HEK293 (cell line): ENCODE results near the gene IP6K3.

Source experiments
- FEZF1 ChIP-seq: fragments of 450-650 bp; formaldehyde crosslinking; IDR thresholded peaks from 2 replicates; pipeline ENCODE4 v1.5.1; 2016; ENCODE audit warnings: missing biosample characterization, missing genetic modification characterization
- GLI4 ChIP-seq: fragments of 450-650 bp; formaldehyde crosslinking; IDR thresholded peaks from 2 replicates; pipeline ENCODE4 v1.5.1; 2016; ENCODE audit warnings: missing biosample characterization, missing genetic modification characterization
- GLIS2 ChIP-seq: fragments of 450-650 bp; formaldehyde crosslinking; IDR thresholded peaks from 2 replicates; pipeline ENCODE4 v1.5.1; 2016; ENCODE audit warnings: missing biosample characterization, missing genetic modification characterization
- KLF8 ChIP-seq: fragments of 450-650 bp; formaldehyde crosslinking; IDR thresholded peaks from 2 replicates; pipeline ENCODE4 v1.5.1; 2016; ENCODE audit warnings: missing biosample characterization, missing genetic modification characterization
- KLF9 ChIP-seq: fragments of 450-650 bp; formaldehyde crosslinking; IDR thresholded peaks from 2 replicates; pipeline ENCODE4 v1.5.1; 2016; ENCODE audit warnings: missing biosample characterization, missing genetic modification characterization, low read depth
- SP2 ChIP-seq: fragments of 450-650 bp; formaldehyde crosslinking; IDR thresholded peaks from 2 replicates; pipeline ENCODE4 v1.5.1; 2016; ENCODE audit warnings: missing biosample characterization, missing genetic modification characterization
- SP3 ChIP-seq: fragments of 450-650 bp; formaldehyde crosslinking; IDR thresholded peaks from 2 replicates; pipeline ENCODE4 v1.5.1; 2016; ENCODE audit warnings: missing biosample characterization, missing genetic modification characterization
- TRIM28 ChIP-seq: IDR thresholded peaks from 2 replicates; pipeline ENCODE4 v1.6.1; 2011; ENCODE audit warnings: low read length, control low read depth, borderline replicate concordance
- YY2 ChIP-seq: fragments of 450-650 bp; formaldehyde crosslinking; IDR thresholded peaks from 2 replicates; pipeline ENCODE4 v1.5.1; 2016; ENCODE audit warnings: missing biosample characterization, missing genetic modification characterization
- ZBTB48 ChIP-seq: fragments of 450-650 bp; formaldehyde crosslinking; IDR thresholded peaks from 2 replicates; pipeline ENCODE4 v1.5.1; 2016; ENCODE audit warnings: missing biosample characterization, missing genetic modification characterization
- ZEB2 ChIP-seq: fragments of 450-650 bp; formaldehyde crosslinking; IDR thresholded peaks from 2 replicates; pipeline ENCODE4 v1.5.1; 2016; ENCODE audit warnings: missing biosample characterization, missing genetic modification characterization
- ZFP37 ChIP-seq: fragments of 450-650 bp; formaldehyde crosslinking; IDR thresholded peaks from 2 replicates; pipeline ENCODE4 v1.5.1; 2016; ENCODE audit warnings: missing biosample characterization, missing genetic modification characterization
- ZNF324 ChIP-seq: fragments of 450-650 bp; formaldehyde crosslinking; IDR thresholded peaks from 2 replicates; pipeline ENCODE4 v1.5.1; 2016; ENCODE audit warnings: missing biosample characterization, missing genetic modification characterization
- ZNF394 ChIP-seq: fragments of 450-650 bp; formaldehyde crosslinking; IDR thresholded peaks from 2 replicates; pipeline ENCODE4 v1.5.1; 2016; ENCODE audit warnings: missing biosample characterization, missing genetic modification characterization, mild to moderate bottlenecking, moderate library complexity, borderline replicate concordance
- ZNF501 ChIP-seq: fragments of 450-650 bp; formaldehyde crosslinking; IDR thresholded peaks from 2 replicates; pipeline ENCODE4 v1.5.1; 2016; ENCODE audit warnings: missing biosample characterization, missing genetic modification characterization
- ZNF561 ChIP-seq: fragments of 450-650 bp; IDR thresholded peaks from 2 replicates; pipeline ENCODE4 v1.5.1; 2018; ENCODE audit warnings: missing biosample characterization, missing genetic modification characterization, borderline replicate concordance
- ZNF629 ChIP-seq: fragments of 450-650 bp; formaldehyde crosslinking; IDR thresholded peaks from 2 replicates; pipeline ENCODE4 v1.5.1; 2017; ENCODE audit warnings: missing biosample characterization, missing genetic modification characterization
- ZNF654 ChIP-seq: fragments of 450-650 bp; formaldehyde crosslinking; IDR thresholded peaks from 2 replicates; pipeline ENCODE4 v1.5.1; 2016; ENCODE audit warnings: low read depth, missing biosample characterization, missing genetic modification characterization
- ZNF660 ChIP-seq: fragments of 450-650 bp; IDR thresholded peaks from 2 replicates; pipeline ENCODE4 v1.5.1; 2018; ENCODE audit warnings: missing biosample characterization, mild to moderate bottlenecking, missing genetic modification characterization
- ZNF792 ChIP-seq: fragments of 450-650 bp; formaldehyde crosslinking; IDR thresholded peaks from 2 replicates; pipeline ENCODE4 v1.5.1; 2016; ENCODE audit warnings: missing biosample characterization, missing genetic modification characterization
- ZNF837 ChIP-seq: fragments of 450-650 bp; formaldehyde crosslinking; IDR thresholded peaks from 2 replicates; pipeline ENCODE4 v1.5.1; 2016; ENCODE audit warnings: missing biosample characterization, missing genetic modification characterization
- ZXDB ChIP-seq: fragments of 450-650 bp; formaldehyde crosslinking; IDR thresholded peaks from 2 replicates; pipeline ENCODE4 v1.5.1; 2016; ENCODE audit warnings: missing biosample characterization, missing genetic modification characterization
- TF ChIP-seq, protein P1 (sequence below): fragments of 450-650 bp; formaldehyde crosslinking; IDR thresholded peaks from 2 replicates; pipeline ENCODE4 v1.5.0; 2017; ENCODE audit warnings: missing biosample characterization, missing genetic modification characterization, borderline replicate concordance
- TF ChIP-seq, protein P2 (sequence below): fragments of 450-650 bp; formaldehyde crosslinking; IDR thresholded peaks from 2 replicates; pipeline ENCODE4 v1.5.1; 2016; ENCODE audit warnings: missing biosample characterization, missing genetic modification characterization
- TF ChIP-seq, protein P3 (sequence below): fragments of 450-650 bp; formaldehyde crosslinking; IDR thresholded peaks from 2 replicates; pipeline ENCODE4 v1.5.1; 2016; ENCODE audit warnings: missing biosample characterization, missing genetic modification characterization
- TF ChIP-seq, protein P4 (sequence below): fragments of 450-650 bp; formaldehyde crosslinking; IDR thresholded peaks from 2 replicates; pipeline ENCODE4 v1.5.1; 2016; ENCODE audit warnings: missing biosample characterization, missing genetic modification characterization
- TF ChIP-seq, protein P5 (sequence below): fragments of 450-650 bp; formaldehyde crosslinking; IDR thresholded peaks from 2 replicates; pipeline ENCODE4 v1.5.1; 2016; ENCODE audit warnings: missing biosample characterization, missing genetic modification characterization
- TF ChIP-seq, protein P6 (sequence below): fragments of 450-650 bp; formaldehyde crosslinking; IDR thresholded peaks from 2 replicates; pipeline ENCODE4 v1.5.1; 2016; ENCODE audit warnings: missing biosample characterization, missing genetic modification characterization

The IP6K3 gene

DNA sequence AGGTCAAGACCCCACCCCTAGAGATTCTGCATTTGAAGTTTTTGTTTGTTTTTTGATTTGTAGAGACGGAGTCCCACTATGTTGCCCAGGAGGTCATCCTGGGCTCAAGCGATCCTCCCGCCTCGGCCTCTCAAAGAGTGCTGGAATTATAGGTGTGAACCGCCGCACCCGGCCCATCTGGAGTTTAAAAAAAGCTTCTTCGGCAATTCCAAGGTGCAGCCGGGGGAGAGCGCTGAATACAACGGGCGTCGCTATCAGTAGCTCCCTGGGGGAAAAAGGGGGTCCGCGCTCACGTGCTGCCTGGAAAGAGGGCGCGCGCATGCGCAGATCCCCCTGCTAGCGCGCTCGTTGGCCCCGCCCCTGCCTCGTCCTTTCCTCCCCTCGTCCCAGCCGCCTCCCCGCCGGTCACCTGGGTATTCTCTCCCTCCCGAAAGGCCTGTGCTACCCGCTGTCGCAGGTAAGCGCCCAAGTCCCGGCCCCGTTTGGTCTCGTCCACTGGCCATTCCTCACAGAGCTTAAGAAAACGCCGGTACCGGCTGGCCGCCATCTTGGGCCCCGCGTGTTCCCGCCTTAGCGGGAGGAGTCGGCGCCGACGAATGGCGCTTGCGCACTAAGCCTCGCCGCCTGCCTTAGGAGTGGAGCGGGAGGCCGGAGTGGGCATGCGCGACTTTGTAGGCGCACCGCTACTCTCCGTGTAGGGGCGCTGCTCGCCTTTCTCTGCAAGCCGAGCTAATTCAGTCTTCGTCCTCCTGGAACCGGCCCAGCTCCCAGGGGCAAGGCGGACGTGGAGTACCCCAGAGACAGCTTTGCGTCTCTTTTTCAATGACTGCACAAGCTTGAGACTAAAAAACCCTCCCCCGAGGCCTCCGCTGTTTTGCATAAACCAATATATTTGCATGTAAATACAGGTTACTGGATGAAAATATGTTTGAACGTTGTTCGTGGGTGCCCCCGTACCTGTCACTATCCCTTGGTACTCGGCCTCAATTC is 35.3 kb downstream of the IP6K3 start, which contains the start of gene UQCC2 (continued):
- TF ChIP-seq, protein P1, sequence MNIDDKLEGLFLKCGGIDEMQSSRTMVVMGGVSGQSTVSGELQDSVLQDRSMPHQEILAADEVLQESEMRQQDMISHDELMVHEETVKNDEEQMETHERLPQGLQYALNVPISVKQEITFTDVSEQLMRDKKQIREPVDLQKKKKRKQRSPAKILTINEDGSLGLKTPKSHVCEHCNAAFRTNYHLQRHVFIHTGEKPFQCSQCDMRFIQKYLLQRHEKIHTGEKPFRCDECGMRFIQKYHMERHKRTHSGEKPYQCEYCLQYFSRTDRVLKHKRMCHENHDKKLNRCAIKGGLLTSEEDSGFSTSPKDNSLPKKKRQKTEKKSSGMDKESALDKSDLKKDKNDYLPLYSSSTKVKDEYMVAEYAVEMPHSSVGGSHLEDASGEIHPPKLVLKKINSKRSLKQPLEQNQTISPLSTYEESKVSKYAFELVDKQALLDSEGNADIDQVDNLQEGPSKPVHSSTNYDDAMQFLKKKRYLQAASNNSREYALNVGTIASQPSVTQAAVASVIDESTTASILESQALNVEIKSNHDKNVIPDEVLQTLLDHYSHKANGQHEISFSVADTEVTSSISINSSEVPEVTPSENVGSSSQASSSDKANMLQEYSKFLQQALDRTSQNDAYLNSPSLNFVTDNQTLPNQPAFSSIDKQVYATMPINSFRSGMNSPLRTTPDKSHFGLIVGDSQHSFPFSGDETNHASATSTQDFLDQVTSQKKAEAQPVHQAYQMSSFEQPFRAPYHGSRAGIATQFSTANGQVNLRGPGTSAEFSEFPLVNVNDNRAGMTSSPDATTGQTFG (tag by site-specific recombination), result no peak
- TF ChIP-seq FEZF1 (tag by site-specific recombination) (no peak), KLF8 (tag by site-specific recombination) (peak; percentile 86), ZFP37 (tag by site-specific recombination) (0 out of 2 replicates have a peak, but pooled peaks have one; percentile 43), GLIS2 (tag by site-specific recombination) (peak; percentile 65), ZNF792 (tag by site-specific recombination) (no peak), ZNF660 (tag by site-specific recombination) (peak; percentile 55), ZNF501 (peak; percentile 70; the same call in 1 of the 2 replicates), ZXDB (tag by site-specific recombination) (peak; percentile 91; the same call in 1 of the 2 replicates), TRIM28 (peak; percentile 54; the same call in 1 of the 2 replicates), ZNF654 (tag by site-specific recombination) (peak; percentile 21; the same call in 1 of the 2 replicates), ZNF394 (tag by site-specific recombination) (peak; percentile 100), ZNF324 (tag by site-specific recombination) (peak; percentile 75; the same call in 1 of the 2 replicates), ZNF561 (tag by site-specific recombination) (0 out of 2 replicates have a peak, but pooled peaks have one; percentile 28), YY2 (tag by site-specific recombination) (peak; percentile 91), SP2 (peak; percentile 70), ZNF837 (tag by site-specific recombination) (no peak), ZBTB48 (tag by site-specific recombination) (peak; percentile 29; the same call in 1 of the 2 replicates), GLI4 (tag by site-specific recombination) (no peak), SP3 (tag by site-specific recombination) (peak; percentile 87), KLF9 (peak; percentile 63), ZNF629 (peak; percentile 57), ZEB2 (peak; percentile 98)
- TF ChIP-seq, protein P2, sequence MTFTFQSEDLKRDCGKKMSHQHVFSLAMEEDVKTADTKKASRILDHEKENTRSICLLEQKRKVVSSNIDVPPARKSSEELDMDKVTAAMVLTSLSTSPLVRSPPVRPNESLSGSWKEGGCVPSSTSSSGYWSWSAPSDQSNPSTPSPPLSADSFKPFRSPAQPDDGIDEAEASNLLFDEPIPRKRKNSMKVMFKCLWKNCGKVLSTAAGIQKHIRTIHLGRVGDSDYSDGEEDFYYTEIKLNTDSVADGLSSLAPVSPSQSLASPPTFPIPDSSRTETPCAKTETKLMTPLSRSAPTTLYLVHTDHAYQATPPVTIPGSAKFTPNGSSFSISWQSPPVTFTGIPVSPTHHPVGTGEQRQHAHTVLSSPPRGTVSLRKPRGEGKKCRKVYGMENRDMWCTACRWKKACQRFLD, result peak; percentile 73; the same call in 1 of the 2 replicates
- TF ChIP-seq, protein P3, sequence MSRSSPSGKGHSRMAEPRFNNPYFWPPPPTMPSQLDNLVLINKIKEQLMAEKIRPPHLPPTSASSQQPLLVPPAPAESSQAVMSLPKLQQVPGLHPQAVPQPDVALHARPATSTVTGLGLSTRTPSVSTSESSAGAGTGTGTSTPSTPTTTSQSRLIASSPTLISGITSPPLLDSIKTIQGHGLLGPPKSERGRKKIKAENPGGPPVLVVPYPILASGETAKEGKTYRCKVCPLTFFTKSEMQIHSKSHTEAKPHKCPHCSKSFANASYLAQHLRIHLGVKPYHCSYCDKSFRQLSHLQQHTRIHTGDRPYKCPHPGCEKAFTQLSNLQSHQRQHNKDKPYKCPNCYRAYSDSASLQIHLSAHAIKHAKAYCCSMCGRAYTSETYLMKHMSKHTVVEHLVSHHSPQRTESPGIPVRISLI, result no peak
- TF ChIP-seq, protein P4, sequence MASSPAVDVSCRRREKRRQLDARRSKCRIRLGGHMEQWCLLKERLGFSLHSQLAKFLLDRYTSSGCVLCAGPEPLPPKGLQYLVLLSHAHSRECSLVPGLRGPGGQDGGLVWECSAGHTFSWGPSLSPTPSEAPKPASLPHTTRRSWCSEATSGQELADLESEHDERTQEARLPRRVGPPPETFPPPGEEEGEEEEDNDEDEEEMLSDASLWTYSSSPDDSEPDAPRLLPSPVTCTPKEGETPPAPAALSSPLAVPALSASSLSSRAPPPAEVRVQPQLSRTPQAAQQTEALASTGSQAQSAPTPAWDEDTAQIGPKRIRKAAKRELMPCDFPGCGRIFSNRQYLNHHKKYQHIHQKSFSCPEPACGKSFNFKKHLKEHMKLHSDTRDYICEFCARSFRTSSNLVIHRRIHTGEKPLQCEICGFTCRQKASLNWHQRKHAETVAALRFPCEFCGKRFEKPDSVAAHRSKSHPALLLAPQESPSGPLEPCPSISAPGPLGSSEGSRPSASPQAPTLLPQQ (tag by site-specific recombination), result peak; percentile 88
- TF ChIP-seq, protein P5, sequence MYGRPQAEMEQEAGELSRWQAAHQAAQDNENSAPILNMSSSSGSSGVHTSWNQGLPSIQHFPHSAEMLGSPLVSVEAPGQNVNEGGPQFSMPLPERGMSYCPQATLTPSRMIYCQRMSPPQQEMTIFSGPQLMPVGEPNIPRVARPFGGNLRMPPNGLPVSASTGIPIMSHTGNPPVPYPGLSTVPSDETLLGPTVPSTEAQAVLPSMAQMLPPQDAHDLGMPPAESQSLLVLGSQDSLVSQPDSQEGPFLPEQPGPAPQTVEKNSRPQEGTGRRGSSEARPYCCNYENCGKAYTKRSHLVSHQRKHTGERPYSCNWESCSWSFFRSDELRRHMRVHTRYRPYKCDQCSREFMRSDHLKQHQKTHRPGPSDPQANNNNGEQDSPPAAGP (tag by site-specific recombination), result peak; percentile 78
- TF ChIP-seq, protein P6, sequence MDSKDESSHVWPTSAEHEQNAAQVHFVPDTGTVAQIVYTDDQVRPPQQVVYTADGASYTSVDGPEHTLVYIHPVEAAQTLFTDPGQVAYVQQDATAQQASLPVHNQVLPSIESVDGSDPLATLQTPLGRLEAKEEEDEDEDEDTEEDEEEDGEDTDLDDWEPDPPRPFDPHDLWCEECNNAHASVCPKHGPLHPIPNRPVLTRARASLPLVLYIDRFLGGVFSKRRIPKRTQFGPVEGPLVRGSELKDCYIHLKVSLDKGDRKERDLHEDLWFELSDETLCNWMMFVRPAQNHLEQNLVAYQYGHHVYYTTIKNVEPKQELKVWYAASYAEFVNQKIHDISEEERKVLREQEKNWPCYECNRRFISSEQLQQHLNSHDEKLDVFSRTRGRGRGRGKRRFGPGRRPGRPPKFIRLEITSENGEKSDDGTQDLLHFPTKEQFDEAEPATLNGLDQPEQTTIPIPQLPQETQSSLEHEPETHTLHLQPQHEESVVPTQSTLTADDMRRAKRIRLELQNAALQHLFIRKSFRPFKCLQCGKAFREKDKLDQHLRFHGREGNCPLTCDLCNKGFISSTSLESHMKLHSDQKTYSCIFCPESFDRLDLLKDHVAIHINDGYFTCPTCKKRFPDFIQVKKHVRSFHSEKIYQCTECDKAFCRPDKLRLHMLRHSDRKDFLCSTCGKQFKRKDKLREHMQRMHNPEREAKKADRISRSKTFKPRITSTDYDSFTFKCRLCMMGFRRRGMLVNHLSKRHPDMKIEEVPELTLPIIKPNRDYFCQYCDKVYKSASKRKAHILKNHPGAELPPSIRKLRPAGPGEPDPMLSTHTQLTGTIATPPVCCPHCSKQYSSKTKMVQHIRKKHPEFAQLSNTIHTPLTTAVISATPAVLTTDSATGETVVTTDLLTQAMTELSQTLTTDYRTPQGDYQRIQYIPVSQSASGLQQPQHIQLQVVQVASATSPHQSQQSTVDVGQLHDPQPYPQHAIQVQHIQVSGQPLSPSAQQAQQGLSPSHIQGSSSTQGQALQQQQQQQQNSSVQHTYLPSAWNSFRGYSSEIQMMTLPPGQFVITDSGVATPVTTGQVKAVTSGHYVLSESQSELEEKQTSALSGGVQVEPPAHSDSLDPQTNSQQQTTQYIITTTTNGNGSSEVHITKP (tag by site-specific recombination), result peak; percentile 91
